Measurements from ENCODE around the gene RALY.

DNA sequence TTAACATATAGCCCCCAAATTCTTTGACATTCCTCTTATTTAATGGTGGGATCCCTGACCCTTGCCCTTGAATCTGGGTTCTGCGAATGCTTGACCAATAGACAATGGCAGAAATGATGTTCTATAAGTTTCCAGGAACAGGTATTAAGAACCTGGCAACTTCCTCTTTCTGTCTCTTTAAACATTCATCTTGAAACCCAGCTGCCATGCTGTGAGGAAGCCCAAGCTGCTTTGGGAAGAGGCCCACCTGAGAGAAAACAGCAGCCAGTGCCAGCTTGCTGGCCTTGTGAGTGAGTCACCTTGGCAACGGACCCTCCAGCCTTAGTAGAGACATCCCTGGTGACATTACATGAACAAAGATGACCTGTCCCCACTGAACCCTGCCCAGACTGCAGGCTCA is 45.2 kb upstream of the RALY start:
- TF ChIP-seq, protein P1, sequence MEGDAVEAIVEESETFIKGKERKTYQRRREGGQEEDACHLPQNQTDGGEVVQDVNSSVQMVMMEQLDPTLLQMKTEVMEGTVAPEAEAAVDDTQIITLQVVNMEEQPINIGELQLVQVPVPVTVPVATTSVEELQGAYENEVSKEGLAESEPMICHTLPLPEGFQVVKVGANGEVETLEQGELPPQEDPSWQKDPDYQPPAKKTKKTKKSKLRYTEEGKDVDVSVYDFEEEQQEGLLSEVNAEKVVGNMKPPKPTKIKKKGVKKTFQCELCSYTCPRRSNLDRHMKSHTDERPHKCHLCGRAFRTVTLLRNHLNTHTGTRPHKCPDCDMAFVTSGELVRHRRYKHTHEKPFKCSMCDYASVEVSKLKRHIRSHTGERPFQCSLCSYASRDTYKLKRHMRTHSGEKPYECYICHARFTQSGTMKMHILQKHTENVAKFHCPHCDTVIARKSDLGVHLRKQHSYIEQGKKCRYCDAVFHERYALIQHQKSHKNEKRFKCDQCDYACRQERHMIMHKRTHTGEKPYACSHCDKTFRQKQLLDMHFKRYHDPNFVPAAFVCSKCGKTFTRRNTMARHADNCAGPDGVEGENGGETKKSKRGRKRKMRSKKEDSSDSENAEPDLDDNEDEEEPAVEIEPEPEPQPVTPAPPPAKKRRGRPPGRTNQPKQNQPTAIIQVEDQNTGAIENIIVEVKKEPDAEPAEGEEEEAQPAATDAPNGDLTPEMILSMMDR (IDR thresholded peaks at IDR 0.05): no peak
- TF ChIP-seq POLR2A (IDR thresholded peaks at IDR 0.05) (no peak), POLR2AphosphoS5 (IDR thresholded peaks at IDR 0.05) (no peak)

All from suprapubic skin (tissue), 4 donors.